Measurements from ENCODE around the gene NGF.

NGF gene

DNA sequence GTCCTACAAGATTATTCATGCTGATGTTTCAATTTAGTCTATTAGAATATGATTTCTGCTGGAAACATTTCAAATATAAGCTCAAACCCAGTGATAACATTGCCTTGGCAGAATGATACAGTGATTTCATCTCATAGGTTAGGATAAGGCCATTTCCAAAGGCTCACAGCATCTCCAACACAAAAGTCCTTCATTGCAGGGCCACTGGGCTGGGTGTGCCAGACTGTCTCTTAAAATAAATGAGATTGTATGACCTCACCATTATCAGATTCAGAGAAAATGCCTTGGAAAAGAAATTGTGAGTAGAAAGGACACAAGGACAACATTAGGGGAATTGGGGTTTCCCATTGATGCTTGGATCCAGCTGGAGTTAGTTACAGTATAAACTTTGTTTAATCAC, 30.4 kb downstream of the NGF start:
- no peak for DNase-seq

DNA sequence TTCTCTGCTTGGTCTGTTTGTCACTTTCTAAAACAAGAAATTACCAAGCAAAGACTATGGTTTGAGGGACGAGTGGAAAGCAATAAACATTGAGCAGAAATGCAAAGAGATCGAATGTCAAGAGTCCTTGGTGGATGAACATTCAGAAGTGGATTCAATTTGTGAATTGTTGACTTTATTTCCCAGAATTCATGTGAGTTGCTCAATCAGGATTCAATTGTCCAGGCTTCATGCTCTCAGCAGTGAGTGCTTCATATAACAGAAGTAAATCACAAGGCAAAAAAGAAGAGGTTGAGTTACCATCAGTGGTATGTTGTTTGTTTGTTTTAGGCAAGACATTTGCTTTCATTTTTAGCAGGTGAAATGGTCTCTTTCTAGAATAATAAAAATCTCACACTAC, 31.9 kb downstream of the NGF start:
- DNase-seq: peak; percentile 15

DNA sequence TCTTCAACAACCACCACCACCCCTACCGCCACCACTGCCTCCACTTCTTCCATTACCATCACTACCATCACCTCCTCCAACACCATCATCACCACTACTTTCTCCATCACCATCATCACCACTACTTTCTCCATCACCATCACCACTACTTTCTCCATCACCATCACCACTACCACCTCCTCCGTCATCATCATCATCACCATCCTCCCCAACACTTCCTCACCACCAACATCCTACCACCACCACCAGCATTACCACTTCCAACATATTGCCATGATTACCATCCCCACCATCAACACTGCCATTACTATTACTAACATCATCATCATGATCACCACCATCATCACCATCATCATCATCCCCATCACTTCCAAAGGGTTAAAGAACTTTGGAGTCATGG, 34.7 kb downstream of the NGF start:
- DNase-seq: no peak

DNA sequence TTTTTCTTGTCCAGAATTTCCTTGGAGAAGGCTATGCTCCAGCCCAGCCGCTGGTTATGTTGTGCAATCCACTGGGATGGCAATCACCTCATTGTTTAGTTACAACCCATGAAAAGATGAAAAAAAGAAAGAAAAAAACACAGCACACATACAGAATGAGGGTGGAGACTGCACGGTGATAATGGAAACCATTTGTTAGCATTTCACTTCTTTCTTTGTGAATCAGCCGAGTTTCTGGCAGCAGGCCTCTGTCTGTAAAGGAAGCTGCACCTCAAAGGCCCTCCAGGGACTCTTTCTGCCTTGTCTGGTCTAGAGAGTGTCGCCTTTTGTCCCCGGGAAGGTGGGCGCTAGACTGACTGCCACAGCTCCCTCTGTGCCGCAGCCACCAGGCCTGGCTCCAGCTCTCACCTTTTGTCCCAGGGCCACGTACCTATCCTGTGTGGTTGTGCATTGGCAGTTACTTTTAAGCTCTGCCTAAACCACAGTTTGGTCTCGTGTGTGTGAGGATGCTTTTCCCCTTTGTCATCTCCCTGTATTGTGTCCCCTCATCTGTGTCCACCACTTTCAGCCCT, 35.6 kb downstream of the NGF start:
- no peak for DNase-seq

DNA sequence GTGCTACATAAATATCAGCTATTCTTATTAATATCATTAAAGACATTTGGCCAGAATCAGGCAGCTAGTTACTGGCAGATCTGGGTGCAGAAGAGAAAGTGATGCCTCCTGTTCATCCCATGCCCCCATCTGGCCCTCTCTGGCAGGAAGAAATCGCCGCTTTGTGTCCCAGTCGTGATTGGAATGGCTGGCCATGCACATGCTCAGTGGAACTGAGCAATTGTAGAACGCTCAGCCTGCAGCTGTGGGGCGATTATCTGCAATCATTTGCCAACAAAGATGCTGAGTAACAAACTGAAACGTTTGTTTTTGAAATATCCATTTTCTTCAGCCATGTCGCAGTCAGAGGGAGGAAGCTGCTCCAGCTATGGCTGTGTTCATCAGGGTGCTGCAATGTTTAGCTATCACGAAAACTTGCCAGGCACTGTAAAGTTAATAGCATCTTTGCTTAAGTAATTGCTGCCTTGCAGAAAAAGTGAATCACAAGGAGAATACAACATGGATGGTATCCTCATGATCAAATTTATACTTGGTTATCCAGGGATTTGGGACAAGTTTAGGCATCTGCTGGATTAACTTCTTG, 36.5 kb downstream of the NGF start:
- no peak for DNase-seq

DNA sequence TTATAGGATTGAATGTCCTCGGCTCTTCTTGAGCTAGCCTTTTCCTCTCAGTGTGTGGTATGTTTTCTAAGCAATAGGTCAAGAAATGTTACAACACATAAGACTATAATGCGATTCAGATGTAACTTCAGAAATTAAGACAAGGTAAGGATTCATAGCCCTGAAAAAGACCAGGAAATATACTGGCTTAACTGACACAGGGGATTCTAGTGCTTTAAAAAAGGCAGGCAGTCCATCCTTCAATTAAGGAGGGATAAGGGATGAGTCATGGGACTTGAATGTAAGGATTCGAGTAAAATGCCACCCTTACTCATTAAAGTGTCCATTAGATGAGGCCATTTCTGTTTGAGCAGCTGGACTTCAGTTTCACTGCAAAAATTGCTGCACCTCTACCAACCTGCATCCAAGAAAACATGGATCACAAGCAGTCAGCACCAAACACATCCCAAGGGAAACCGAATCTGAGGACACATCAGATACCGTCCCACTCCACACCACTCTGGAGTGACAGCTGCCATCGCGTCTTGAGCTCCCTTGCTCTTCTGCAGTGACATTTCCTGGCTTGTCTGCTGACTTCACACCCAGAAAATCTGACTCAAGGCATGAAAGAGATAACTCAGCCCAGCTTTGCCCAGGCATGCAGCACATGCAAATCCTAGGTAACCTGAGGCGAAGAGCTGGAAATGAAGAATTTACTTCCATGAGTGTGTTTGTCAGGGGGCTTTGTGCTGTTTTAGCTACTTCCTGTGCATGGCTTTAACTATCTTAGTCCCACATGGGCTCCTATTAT, 37.8 kb downstream of the NGF start:
- no peak for DNase-seq

DNA sequence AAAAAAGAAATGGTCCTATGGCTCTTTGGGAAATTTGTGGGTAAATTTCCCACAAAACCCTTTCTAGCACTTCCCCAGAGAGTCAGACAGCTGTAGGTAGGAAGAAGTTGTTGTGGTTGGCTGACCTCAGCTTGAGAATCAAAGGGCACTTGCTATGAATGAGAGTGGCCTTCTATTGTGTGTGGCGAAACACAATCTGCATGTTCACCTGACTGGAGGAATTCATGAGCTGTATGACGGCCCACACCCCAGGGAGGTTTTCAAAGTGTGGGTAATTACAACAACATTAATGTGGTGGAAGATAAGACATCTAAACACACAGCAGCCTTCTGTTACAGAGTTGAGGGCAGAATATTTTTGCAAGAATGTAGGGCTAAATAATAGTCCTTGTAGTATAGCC, 38.8 kb downstream of the NGF start:
- DNase-seq: no peak

DNA sequence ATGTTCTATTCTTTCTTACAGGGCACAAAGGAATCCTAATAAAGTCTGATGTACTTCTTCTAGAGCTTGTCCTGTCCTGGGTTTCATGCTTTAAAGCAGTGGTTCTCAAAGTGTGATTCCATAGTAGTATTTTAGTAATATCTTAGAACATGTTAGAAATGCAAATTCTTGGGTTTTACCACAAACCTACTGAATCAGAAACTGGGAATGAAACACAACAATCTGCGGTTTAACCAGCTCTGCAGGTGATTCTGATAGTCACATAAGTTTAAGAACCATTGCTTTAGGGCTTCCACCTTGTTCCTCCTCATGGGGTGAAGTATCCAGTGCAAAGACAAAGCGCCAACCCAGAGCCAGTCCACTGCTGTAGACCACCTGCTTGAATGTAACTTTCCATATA, 41.1 kb downstream of the NGF start:
- DNase-seq: no peak

DNA sequence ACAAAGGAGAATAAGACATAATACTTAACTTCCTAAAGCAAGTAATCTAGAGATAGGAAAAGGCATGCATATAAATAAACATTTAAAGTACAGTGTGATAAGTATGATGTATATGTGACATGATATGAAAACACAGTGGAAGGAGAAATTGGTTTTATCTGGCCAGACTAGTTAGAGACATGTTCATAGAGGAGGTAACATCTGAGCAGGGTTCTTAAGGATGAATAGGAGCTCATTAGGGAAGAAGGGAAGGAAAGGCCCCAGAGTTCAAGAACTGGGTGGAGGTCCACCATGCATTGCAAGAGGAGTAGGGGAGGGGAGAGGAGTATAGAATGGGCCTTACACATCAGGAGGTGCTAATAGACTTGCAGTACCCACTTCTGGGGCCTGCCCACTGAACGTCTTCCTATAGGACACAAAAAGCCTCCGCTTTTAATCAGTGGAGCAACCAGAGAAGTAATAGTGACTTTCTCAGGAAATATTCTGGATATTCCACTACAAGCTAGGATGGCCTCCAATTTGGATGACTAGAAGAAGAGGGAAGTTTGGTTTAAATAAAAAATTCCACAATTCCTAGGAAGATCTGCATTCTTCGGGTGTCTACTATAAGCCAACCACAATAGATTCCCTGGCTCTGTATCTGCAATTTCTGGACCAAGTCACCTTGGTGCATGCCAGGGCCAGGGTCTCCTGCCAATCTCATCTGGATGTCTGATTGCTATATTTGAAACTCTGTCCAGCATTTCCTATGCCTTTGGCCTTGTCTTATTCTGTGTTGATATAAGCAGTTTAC, 41.9 kb downstream of the NGF start:
- no peak for DNase-seq

DNA sequence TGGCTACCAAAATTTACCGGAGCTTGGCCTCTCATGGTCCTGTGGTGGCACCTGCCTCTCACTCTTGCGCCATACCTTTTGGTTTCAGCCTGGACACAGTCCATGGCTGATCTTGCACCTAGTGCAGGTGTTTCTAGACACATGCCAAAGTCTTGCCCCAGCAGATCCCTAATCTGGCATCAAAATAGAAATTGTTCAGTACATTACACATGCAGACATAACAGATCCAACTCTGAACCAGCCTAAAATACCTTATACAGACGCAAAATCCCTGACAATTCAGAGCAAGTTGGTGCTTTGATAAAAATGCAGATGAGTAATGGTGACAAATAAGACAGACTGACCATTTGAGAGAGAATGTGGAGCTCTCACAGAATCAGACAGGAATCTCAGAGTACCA, 44.1 kb downstream of the NGF start:
- DNase-seq: no peak

DNA sequence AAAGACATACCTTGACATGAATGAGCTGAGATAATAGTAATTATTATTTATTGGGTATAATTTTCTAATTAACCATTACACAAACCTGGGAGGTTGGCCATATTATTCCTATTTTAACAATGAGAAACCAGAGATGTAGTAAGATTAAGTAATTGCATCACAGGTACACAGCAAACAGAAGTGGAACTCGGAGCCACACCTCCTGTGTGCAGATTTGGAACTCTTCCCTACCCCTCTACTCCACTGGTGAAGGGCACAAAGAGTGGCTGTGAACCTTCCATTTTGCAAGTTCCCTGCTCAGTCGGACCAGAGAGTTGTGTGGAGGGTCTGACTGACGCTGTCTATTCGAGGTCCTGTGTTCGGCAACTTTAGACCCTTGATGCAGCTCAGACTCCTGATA, 45.0 kb downstream of the NGF start:
- DNase-seq: no peak

DNA sequence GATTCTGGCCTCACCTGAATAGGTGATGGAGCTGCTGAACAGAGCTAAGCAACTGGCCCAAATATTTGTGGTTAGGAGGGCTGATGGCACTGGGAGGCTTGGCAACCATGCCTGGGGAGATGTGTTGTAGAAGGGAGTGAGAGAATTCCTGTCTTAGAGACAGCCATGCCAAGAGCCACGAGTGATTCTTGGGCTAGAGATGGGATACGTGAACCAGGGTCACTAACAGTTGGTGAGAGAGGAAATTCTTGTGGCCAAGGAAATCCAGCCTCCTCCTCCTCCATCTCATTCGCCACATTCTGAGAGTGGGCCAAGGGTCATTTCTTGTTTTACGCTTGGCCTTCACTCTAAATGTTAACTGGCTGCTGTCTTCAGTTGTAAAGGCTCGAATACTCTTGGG, 46.3 kb downstream of the NGF start:
- no peak for DNase-seq

DNA sequence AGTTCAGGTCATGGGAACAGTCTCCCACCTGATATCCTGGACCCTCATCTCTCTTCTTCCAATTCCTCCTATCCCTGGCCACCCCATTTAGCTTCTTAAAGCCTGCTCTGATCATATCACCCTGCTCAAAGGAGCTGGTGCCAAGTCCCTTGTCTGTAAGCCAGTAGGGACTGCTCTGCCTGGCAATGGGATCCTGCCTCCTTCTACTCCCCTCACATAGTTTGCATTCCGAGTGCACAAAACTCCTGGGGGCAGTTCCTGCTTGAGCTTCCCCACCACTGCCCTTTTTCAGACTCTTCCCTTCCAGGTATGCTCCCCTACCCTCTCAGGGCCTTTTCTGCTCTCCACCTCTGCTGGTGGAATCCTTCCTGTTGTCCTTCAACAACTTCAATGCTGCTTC, 48.1 kb downstream of the NGF start:
- DNase-seq: no peak

DNA sequence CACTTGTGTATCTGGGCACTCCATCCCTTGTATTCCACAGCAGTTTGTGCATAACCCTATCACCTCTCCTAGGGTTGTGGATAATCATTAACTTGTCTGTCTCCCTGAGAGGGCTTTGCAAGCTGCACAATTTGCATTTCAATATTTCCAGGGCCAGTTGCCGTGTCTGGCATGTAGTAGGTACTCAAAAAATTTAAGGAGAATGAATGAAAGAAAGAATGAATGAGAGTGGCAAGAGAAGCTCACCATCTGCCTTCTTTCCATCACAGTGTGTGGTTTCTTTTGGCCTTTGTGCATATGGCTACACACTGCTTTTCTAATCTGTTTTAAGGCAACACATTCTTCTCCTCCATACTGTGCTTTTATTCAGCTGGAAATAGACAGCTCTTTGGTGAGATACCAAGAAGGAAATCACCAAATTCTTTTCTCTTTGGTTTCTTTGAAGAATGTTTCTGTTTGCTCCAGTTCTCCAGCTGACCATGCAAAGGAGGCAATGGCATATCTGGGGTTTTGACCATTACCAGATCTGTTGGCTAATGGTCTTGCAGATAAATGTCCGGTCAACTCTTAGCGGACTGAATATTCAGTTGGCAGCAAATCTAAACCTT, 49.4 kb downstream of the NGF start:
- DNase-seq: no peak

DNA sequence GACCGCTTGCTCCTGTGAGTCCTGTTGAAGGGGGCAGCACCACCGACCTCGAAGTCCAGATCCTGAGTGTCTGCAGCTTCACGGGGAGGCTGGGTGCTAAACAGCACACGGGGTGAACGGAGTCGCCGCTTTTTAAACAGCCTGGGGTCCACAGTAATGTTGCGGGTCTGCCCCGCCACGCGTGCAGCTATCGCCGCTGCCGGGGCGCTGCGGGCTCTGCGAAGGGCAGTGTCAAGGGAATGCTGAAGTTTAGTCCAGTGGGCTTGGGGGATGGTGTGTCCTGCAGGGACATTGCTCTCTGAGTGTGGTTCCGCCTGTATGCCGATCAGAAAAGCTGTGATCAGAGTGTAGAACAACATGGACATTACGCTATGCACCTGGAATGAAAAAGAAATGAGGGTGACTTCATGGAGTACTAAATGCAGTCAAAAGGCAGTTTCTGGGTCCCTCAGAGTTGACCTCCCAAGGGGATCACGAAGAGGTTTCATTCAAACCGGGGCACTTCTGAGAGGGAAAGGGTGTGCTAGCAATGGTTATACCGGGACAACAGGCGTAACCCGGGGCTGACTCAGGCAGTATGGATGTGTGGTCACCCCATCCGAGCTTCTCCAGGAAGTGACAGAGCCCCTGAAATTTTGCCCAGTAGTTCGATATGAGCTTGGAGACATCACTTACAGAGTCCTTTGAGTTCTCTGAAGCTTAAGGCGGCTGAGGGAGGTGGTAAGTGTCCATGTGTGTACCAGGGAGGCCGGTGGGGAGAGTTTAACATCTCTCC, 51.4 kb downstream of the NGF start:
- DNase-seq: no peak

DNA sequence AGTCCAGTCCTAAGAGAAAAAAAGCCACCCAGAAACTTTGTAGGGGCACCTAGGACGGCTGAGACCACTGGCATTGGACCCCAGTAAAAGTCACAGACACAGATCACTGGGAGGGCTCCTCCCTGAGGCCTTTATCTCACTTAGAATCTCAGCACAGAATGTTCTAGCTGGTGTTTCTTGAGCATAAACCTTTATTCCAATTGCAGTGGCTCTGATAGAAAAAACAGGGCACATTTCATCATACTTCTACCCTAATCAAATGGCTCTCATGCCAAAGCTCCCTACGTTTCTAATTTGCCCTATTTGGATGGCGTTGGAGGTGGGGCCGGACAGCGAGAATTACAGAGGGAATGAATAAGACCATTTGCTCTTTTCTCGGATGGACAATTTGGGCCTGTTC, 53.8 kb downstream of the NGF start:
- no peak for DNase-seq

DNA sequence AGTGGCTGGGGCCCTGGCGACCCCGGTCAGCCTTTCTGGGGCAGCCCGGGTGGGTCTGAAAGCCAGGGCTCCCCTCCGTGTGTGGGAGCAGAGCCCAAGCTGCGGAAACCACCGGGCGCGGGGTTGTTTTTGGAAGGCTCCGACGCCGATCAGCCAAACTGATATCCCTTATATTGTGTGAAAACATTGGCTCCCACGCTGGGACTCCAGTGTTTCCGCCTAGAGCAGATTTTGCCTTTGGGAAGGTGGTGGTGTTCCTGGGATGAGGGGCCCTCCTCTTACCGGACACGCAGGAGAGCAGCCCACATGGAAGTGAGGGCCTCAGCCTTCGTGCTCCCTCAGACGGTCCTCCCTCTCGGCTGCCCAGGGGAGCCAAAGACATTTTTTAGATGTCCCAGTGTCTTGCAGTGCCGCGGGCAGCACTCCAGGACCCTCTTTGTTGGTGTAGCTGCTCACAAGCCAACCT, 54.3 kb downstream of the NGF start:
- no peak for DNase-seq

DNA sequence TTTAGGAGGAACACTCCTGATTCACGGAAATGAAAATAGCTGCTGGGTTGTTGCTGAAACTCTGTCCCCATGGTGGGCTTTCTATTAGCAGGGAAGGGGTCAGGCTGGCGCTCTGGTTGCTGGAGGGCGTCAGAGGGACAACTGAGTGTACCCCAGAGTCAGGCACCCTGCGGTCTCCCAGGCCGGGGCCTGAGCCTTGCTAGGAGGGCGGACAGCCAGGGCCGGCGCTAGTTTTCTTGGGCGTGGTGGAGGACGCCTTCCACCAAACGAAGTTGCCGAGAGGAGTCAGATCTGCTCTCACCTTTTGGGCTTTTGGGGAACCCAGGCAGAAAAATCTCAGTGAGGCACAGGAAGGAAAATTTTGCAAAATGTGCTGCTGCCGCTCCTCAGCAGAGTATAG, 54.8 kb downstream of the NGF start:
- no peak for DNase-seq

DNA sequence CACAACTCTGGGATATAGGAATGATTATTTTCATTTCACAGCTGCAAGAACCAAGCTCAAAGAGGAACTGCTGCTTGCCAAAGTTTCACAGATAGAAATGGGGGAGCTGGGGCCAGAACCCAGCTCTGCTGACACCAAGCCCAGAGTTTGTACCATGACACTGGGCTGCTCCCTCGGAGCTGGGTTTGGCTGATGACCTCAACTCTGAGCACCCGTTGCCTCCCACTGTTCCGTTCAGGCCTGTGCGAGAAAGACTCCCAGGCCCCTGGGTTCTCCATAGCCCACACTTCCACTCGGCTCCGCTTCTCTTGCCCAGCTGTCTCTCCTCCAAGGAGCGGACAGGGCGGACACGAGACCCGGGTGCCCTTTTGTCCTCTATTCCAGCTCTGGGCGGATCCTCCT, 55.2 kb downstream of the NGF start:
- DNase-seq: no peak

DNA sequence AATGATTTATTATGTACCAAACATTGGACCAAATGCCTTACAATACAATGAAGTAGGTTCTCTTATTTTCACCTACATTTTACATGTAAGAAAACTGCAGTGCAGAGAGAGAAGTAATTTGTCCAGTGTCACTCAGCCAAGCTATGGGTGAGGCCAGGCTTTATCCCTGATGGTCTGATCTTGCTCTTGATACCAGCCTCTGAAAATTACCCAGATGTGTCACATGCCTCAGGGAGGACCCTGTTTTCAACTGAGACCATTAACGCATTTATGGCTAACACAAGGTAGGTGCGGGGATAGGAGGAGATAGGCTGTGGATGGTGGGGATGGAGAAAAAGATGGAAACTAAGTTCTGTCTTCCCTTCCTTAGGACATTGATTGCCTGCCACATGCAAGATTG, 56.9 kb downstream of the NGF start:
- no peak for DNase-seq

DNA sequence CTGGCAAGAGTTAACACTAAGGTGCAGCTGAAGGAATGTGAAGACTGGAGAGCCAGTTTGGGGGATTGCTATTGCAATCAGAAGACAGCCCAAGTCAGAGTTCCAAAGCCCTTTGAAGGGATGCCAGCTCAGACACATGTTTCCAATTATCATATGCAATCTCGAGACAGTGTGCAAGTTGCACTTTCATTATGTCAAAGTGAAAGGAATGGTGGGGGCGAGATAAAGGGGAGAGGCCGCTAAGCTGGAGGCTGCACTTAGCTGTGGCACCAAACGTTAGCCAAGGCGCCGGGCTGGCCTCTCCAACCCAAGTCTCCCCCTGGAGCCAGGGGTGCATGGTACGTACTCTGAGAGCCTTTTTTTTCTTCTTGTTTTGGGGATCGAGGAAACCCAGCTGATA, 58.0 kb downstream of the NGF start:
- no peak for DNase-seq

DNA sequence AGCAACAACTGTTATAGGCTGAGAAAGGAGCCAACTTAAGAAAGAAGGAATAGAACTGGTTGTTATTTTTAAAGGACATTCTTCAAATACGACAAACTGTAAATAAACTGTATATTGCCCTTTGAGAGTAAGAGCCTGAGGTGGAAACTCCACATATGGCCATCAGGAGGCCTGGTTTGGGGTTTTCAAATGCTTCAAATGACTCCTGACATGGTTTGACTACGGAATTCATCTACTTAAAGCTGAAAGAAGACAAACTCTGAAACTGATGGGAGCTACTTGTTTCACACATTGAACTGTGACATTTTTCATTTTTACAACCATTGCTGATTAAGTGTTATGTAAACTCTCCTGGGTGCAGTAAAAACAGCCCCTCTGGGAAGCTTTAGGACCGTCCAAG, 59.8 kb downstream of the NGF start:
- no peak for DNase-seq

DNA sequence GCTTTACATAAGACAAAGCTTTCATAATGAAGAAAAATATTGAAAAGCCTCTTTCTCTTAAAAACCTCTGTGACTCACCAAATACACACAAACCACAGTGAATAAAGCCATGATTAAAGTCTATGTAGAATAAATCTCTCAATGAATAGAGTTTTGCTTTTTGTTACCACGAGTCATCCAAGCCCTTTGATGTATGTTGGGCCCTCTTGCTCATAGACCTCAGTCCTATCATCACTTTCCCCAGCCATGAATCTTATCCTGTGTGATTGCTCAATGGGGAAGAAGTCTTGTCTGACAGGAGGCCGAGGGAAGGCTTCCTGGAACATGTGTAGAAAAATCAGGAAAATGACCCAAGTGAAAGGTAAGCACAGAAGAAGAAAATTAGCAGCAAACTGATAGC, 60.8 kb downstream of the NGF start:
- no peak for DNase-seq
